Endodermal cell (in vitro differentiated cells): ENCODE results near the gene GCM1. TPM values are rescaled to one million over a fixed set of nuclear protein-coding genes. Genes with fewer than 3 reads are reported as not detected.

Experiments
- DNase-seq: peaks from one replicate; pipeline ENCODE4 v3.0.0-alpha.2; 2017
- H3K27ac ChIP-seq: 2 replicates; pipeline ENCODE4 v1.5.1; 2013; ENCODE audit warnings: mild to moderate bottlenecking, low read depth, low read length, moderate library complexity
- H3K27me3 ChIP-seq: 2 replicates; pipeline ENCODE4 v1.6.1; 2013; ENCODE audit warnings: mild to moderate bottlenecking, low read length, moderate library complexity; ENCODE audit not compliant: insufficient read depth, control insufficient read depth, poor library complexity, severe bottlenecking
- H3K36me3 ChIP-seq: 2 replicates; pipeline ENCODE4 v1.7.0; 2013; ENCODE audit warnings: mild to moderate bottlenecking, low read length, moderate library complexity; ENCODE audit not compliant: control insufficient read depth, insufficient read depth
- H3K4me1 ChIP-seq: one replicate; pipeline ENCODE4 v1.7.0; 2013; ENCODE audit warnings: low read length; ENCODE audit not compliant: control insufficient read depth, insufficient read depth
- H3K4me3 ChIP-seq: 2 replicates; pipeline ENCODE4 v1.5.1; 2013; ENCODE audit warnings: mild to moderate bottlenecking, low read length, moderate library complexity
- H3K9ac ChIP-seq: 2 replicates; pipeline ENCODE4 v1.6.1; 2013; ENCODE audit warnings: mild to moderate bottlenecking, low read length, moderate library complexity; ENCODE audit not compliant: poor library complexity, severe bottlenecking; ENCODE audit errors: extremely low read depth
- H3K9me3 ChIP-seq: 2 replicates; pipeline ENCODE4 v1.6.1; 2013; ENCODE audit warnings: mild to moderate bottlenecking, low read length, moderate library complexity; ENCODE audit not compliant: control insufficient read depth
- H3K27ac Mint-ChIP-seq: 2 replicates; pipeline ENCODE4 v1.8.0; 2020; ENCODE audit warnings: mixed read lengths
- H3K27me3 Mint-ChIP-seq: 2 replicates; pipeline ENCODE4 v1.8.0; 2021; ENCODE audit warnings: mild to moderate bottlenecking, mixed read lengths; ENCODE audit not compliant: insufficient read depth
- H3K36me3 Mint-ChIP-seq: 2 replicates; pipeline ENCODE4 v1.8.0; 2020; ENCODE audit warnings: low read depth, mixed read lengths
- H3K4me1 Mint-ChIP-seq: 2 replicates; pipeline ENCODE4 v1.8.0; 2020; ENCODE audit warnings: mixed read lengths
- H3K4me3 Mint-ChIP-seq: 2 replicates; pipeline ENCODE4 v1.8.0; 2020; ENCODE audit warnings: mild to moderate bottlenecking, moderate library complexity, mixed read lengths
- H3K9me3 Mint-ChIP-seq: 2 replicates; pipeline ENCODE4 v1.8.0; 2020; ENCODE audit warnings: mild to moderate bottlenecking, mixed read lengths
- CTCF ChIP-seq: fragments of 200-600 bp; sonication (generic); conservative IDR thresholded peaks from 2 replicates; pipeline ENCODE4 v1.5.0; 2021; ENCODE audit warnings: antibody characterized with exemption, mild to moderate bottlenecking
- WGBS, 2 experiments: methylation state at CpG; one replicate each; pipeline versions ENCODE4 v1.1.5 to v1.1.7; 2013; ENCODE audit warnings: missing lambda C conversion rate in 2 of 2, mixed read lengths in 1 of 2; ENCODE audit not compliant: insufficient coverage in 1 of 2, insufficient read length in 1 of 2; 5-methylcytosine and 5-hydroxymethylcytosine counted together
- total RNA-seq, 2 donors: library from RNA; stranded (reverse); fragmentation: NEBNext Ultra II Directional in 1 of 2; extraction: Animal tissue kit (Norgen Biotek cat#: 25700) in 1 of 2; gene quantifications; 2 replicates in 1 of 2; 3 replicates in 1 of 2; pipeline ENCODE4 v1.2.1, GENCODE V29; 2021

The GCM1 gene
- total RNA-seq, 2 donors from 2014 or later: not detected

GRCh38 chr6:53119772-53120409 lies 28.8 kb downstream of the GCM1 start:
- H3K27me3 Mint-ChIP-seq: no peaks in the 10 kb centered on the region
- H3K27ac Mint-ChIP-seq: peak overlapping the region; percentile 52
- WGBS, 2 experiments: 49% methylated on average over 4 of the region's 4 CpGs; no CpG with 5 or more reads in 1 of the 2 experiments
- Histone ChIP-seq H3K4me3 (no peak overlapping the region), H3K4me1 (no peaks in the 10 kb centered on the region), H3K27ac (no peak overlapping the region), H3K36me3 (no peaks in the 10 kb centered on the region), H3K9me3 (no peaks in the 10 kb centered on the region), H3K9ac (no peak overlapping the region), H3K27me3 (no peaks in the 10 kb centered on the region)
- TF ChIP-seq CTCF: no peak
- peaks cover 12% of the 10 kb centered on the region for H3K4me1 Mint-ChIP-seq
- peak; percentile 86 for DNase-seq
- no peak overlapping the region for H3K4me3 Mint-ChIP-seq
- H3K36me3 Mint-ChIP-seq: no peaks in the 10 kb centered on the region
- no peaks in the 10 kb centered on the region for H3K9me3 Mint-ChIP-seq

DNA sequence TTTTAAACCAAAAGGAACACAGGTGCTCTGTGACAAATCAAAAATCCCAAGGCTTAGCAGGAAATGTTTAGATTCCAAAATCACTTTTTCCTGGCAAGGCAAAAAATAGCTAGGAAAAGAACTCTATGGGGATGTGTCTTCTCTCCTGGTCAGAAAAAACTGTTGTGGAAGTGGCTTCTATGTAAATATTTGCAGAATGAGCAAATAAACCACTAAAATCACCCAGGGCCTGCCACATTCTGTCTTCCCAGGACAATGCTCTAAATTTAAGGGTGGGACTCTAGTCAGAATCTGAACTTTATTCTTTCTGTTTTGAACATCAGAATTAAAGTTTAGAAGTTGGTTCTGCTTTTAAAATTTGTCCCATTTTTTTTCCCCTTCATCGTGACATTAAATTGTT lies 29.3 kb downstream of the GCM1 start:
- DNase-seq: no peak
- Histone ChIP-seq H3K36me3 (no peaks in the 10 kb centered on the region), H3K9ac (no peak overlapping the region), H3K27me3 (no peaks in the 10 kb centered on the region), H3K4me3 (no peak overlapping the region), H3K9me3 (no peaks in the 10 kb centered on the region), H3K4me1 (no peaks in the 10 kb centered on the region), H3K27ac (no peak overlapping the region)
- H3K27ac Mint-ChIP-seq: peak overlapping the region; percentile 52
- H3K4me1 Mint-ChIP-seq: peaks cover 12% of the 10 kb centered on the region
- H3K36me3 Mint-ChIP-seq: no peaks in the 10 kb centered on the region
- 85% methylated on average over 1 of the region's 1 CpG; no CpG with 5 or more reads in 1 of the 2 experiments for WGBS, 2 experiments
- no peaks in the 10 kb centered on the region for H3K9me3 Mint-ChIP-seq
- H3K27me3 Mint-ChIP-seq: no peaks in the 10 kb centered on the region
- TF ChIP-seq CTCF: no peak
- no peak overlapping the region for H3K4me3 Mint-ChIP-seq

DNA sequence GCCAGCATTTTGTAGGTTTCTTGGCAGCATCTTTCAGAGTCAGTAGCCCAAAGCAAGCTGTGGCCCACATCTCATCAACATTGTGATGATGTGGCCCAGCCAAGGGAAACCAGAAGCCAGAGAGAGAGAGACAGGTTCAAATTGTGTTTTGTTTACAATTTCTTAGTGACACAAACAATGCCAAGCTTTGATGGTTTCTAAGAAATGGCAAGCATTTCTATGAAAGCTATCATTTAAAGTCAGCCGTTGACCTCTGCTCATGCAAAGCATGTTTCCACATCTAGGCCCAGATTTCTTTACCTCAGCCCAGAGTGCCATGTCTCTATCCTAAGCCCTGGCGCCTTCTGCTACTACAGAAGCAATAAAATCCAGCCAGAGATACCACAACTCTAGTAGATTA lies 32.9 kb downstream of the GCM1 start:
- Mint-ChIP-seq H3K36me3 (no peaks in the 10 kb centered on the region), H3K9me3 (no peaks in the 10 kb centered on the region), H3K4me1 (peaks cover 16% of the 10 kb centered on the region), H3K27me3 (no peaks in the 10 kb centered on the region), H3K27ac (no peak overlapping the region), H3K4me3 (no peak overlapping the region)
- Histone ChIP-seq H3K4me1 (no peaks in the 10 kb centered on the region), H3K4me3 (no peak overlapping the region), H3K27ac (no peak overlapping the region), H3K36me3 (no peaks in the 10 kb centered on the region), H3K27me3 (no peaks in the 10 kb centered on the region), H3K9ac (no peak overlapping the region), H3K9me3 (no peaks in the 10 kb centered on the region)
- no peak for TF ChIP-seq CTCF
- no peak for DNase-seq
- WGBS, 2 experiments: 95 to 100% methylated on average over 2 of the region's 2 CpGs
